HG03025 (cell line): ENCODE data around the gene SPATA31D3.
"Not testable (repeated sequence)": the region's sequence is repeated elsewhere in the genome, so short reads cannot be mapped to it uniquely, and the experiment has no call there.

ENCODE experiments used
- ATAC-seq: cut with Tn5 transposase; IDR thresholded peaks from one replicate; pipeline ENCODE4 v1.9.1; 2021; ENCODE audit warnings: mild to moderate bottlenecking, moderate library complexity; ENCODE audit not compliant: unreplicated experiment, low FRiP score

Gene SPATA31D3

DNA sequence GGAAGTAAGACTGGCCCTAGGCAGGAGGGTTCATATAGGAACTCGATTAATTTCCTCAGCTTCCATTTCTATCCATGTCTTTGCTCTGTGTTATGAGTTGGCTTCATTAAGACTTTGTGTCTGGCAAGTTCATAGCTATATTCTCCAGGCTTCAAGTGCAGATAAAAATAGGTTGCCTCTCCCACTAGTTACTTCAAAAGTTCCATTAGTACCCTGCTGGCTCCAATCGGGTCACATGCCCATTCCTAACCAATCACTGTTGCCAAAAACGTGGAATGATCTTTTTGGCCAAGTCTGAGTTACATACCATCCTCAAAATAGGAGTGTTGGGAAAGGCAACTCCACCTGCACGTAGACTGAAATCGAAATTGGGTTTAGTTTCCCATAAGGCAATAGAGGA lies 31.5 kb downstream of the SPATA31D3 start:
- ATAC-seq = no peak

GRCh38 chr9:81976351-81976750 lies 33.1 kb downstream of the SPATA31D3 start:
- no peak for ATAC-seq

DNA sequence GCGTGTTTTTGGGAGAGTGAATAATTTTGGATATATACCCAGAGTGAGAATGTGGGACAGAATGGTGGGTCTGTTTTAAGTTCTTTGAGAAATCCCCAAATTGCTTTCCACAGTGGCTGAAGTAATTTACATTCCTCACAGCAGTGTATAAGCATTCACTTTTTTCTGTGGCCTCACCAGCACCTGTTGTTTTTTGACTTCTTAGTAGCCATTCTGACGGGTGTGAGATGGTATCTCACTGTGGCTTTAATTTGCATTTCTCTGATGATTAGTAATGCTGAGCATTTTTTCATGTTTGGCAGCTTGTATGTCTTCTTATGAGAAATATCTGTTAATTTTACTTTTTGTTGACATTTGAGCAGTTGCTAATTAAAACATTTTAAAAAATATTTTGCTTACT lies 35.9 kb downstream of the SPATA31D3 start:
- no peak for ATAC-seq

DNA sequence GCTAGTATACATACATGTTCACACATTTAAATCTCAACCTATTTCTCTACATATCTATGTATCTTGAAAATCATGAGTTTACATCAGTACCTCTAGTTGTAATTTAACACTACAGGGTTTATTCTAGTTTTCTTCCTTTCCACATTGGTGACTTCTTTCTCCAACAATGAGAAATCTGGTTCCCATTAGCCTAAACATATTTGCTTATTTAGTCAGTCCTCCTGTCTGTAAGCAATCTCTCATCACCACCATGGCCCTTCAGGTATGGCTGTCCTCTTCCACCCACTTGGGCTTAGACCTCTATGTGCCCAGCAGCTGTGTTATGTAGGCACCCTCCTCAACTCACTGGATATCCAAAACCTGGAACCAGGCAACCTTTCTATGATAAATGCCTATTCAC lies 37.3 kb downstream of the SPATA31D3 start:
- no peak for ATAC-seq

- no peak for ATAC-seq
Measured at GRCh38 chr9:81981883-81982282, 38.6 kb downstream of the SPATA31D3 start.

- no peak for ATAC-seq
Measured at GRCh38 chr9:81984928-81985327, 41.6 kb downstream of the SPATA31D3 start.

DNA sequence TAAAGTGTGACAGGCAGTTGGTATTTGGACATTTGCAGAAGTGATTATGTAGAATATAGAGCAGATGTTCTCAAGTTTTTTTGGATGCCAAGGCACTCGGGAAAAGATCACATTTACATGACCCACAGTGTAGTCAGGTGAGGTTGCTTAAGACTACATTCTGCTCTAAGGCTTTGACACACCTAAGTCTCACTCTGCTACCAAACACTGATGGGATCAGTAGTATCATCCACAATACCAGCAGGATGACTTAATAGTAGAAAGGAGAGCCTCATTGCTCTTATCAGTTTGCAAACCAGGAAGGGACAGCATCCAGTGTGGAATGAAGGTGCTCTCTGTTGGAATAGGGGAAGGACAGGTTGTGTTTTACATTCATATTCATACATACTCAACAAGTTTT lies 42.8 kb downstream of the SPATA31D3 start:
- no peak for ATAC-seq

GRCh38 chr9:81988472-81988871 lies 45.2 kb downstream of the SPATA31D3 start, which contains the start of gene SPATA31D1:
Gene SPATA31D1, plus strand, starts transcription at chr9:81988772. Its CDS starts 47 bp downstream, at chr9:81988819.
- ATAC-seq = not testable (repeated sequence)

DNA sequence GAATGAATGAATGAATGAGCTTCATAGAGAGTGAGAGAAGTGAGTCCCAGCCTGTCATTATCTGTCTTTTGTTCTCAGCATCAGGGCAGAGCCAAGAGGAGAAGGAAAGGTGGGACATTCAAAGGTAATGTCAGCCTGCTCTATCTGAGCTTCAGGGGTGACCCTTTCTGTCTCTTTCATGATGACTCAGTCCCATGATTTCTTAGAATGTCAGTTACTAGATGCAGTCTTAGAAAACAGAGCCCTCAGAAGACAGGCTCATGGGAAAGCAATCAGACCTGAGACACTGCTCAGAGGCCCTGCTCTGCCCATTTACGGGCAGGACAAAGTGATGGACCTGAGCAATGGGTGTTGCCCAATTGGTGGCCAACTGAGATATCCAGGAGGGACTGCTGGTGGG lies 46.4 kb downstream of the SPATA31D3 start:
- ATAC-seq = no peak

DNA sequence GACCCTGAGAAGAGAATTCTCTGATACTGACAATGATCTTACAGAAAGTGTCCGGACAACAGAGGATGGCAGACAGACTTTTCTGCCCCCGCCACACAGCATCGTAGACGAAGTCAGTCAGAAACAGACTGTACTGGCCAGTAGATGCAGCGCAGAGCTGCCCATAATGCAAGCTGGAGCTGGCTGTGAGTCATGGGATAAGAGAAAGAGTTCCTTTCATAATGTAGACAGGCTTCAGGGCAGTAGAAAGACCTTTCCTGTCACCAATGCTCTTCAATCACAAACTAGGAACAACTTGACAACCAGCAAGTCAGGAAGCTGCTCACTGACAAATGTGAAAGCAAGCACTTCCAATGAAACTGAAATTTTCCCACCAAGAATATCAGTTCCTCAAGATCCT lies 50.4 kb downstream of the SPATA31D3 start:
- no peak for ATAC-seq
